IPS DF 4.7 (cell line): ENCODE measurements around the gene LIPC.

ENCODE experiments used
- DNase-seq: peaks from one replicate; pipeline ENCODE4 v3.0.0-alpha.2; 2013; ENCODE audit warnings: low spot score; ENCODE audit errors: extremely low read depth

The LIPC gene

DNA sequence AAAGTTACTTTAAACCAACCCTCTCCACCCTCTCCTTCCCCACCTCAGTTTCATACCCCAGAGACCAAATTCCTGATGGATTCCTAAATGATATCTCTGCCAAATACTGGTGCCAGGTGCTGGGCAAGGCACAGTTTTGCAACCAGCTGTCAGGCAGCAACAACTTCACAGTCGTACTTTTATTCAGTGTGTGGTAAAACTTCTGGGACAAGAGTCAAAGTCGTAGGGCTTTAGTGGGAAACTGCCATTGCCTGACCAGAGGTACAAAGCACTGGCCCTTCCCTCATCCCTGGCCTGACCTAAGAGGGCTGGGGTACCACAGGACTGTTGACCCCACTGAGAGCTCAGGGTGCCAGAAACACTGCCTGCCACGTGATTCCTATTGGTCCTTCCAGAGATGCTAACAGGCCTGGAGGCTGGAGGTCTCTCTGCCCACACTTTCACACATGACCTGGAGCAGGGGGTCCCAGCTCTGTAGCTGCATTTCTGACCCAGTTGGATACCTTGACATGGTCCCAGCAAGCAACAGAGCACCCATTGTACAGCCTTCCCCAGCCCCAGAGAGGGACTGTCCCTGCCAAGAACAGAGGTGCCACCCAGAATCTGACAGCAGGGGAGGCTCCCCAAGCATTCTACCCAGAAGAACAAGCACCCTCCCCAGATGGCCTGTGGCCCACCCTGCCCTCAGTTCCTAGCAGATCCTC is 59.9 kb downstream of the LIPC start:
- no peak for DNase-seq

DNA sequence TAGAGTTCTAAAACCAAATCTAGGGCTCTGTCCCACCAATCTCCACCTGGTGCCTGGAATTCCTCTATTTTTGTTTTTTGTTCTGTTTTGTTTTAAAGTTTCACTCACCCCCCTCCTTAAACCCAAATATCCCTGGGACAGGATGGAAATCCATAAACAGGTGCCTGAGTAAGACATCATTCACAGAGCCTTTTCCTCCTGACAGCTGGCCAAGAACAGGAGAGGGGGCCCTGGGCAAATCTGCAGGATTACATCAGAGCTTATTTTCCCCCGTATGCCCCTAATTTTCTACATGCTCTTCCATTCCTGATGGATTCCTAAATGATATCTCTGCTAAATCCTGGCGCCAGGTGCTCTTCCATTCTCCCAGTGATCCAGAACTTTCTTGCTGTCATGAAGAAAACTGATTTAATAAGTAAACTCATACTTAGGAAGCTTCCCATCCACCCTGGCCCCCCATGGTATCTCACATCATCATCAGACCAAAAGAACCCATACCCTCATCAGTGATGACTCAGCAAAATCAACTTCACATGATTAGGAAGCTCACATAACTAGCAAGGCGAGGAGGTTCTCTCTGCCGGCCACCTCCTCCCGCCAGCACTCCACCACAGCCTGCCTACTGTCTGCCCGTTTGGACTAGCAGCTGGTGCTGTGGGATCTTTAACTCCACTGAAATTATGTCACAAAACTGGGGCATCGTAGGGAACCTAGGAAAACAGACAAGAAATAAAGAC is 61.0 kb downstream of the LIPC start:
- no peak for DNase-seq

DNA sequence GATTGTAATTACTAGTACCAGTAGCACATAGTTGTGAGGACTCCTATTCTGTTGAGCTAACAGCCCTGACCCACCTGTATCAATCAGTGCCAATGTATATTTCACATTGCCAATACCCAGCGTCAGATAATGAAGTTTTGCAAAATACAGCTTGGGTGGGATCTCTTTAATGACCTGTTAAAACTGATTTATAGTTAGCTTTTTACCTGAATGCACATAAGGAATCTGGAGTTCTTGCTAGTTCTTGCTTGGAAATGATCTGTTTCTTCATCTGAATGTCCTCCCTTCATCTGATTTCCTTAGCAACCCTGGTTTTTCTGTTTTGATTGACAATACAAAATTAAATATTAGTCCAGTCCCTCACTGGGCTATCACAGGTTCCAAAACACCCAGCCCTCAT is 62.8 kb downstream of the LIPC start:
- no peak for DNase-seq

DNA sequence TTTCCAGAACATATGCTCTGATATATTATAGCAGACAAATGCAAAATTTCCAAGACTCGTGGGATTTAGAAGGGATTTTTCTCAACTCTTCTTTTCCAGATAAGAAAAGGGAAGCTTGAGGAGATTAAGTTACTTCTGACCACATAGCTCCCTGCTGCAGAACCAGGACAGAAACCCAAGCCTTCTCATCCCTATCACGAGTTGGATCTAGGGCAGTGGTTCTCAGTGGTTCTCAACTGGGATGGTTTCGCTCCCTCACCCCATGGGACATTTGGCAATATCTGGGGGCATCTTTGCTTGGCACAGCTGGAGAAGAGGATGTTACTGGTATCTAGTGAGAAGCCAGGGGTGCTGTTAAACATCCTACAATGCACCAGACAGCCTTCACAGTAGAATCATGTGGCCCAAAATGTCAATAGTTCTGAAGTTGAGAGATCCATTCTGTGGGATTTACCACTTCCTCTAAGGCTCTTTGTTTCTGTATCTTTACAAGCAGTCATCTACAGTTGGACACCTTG is 64.2 kb downstream of the LIPC start:
- no peak for DNase-seq

DNA sequence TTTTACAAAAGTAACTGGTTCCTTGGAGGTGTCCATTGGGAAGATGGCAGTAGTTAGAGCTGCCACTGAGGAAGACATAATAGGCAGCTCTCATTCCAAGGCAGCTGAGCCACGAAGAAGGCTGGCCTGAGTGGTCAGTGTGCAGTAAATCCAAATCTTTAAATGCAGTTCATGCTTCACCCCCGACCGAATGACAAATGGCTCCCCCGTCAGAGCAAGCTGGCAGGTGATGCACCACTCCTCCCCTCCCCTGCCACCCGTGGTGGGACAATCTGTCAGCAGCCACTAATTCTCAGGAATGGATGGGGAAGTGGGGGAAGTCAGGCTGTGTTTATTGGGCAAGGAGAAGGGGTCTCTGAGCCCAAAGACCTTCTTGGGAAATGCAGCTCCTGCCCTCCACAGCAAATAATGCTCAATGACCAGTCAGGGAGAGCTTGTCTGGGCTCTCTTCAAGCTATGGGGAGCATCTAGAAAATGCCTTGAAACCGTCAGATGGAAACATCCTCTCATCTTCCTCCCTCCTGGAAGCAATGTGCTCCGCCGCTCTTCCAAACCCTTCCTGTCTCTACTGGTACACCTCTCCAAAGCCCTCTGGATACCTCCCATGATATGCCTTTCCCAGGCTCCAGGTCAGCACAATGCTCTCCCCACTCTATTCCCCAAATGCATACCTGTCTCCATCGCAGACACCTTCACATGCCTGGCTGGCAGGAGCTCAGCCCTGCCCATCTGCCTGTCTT is 65.4 kb downstream of the LIPC start:
- no peak for DNase-seq

DNA sequence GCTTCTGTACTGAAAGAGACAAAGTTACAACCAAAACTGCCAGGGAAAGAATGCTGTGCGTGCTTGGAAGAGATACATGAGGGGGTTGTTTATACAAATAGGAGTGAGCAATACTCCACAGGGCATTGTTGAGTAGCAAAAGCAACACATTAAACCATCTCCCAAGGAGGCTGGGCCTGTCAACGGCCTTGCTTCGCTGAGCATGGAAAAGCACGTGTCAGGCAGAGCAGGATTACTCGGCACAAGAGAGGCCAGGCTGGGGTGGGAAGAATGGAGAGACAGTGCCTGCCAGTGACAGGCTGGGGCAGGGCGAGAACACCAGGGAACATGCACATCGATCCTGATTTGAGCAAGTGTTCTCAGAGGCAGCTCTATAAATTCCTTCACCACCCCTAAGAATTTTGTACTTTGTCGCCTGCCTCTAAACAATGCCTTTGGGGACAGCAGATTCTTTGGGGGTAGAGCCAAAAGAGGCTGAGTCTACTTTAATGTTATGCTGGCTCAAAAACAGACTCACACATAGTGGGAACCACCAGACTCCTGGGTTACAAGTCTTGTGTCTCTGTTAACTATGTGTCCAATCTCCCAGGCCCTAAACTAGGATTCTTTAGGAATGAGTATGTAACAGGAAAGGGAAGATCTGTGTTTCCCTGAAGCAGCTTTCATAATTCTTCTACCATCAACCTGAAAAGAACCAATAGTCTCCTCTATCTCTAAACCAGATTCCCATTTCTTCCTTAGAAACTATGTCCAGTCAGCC is 67.2 kb downstream of the LIPC start:
- DNase-seq = no peak

DNA sequence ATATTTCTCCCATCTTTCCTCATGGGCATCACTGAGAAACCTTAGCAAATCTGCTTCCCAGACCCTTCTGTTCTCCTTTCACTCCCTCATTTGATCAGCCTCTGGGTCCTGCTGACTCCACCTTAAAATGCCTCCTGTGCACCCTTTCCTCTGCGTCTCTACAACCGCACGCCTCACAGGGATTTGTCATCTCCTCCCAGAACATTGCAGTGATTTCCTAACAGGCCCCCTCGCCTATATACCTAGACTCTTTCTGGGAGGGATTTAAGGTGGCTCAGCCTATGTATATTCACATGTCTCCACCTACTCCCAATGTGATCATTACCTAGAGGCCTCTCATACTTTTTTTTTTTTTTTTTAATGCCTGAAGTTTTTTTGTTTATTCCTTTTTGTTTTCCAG is 69.2 kb downstream of the LIPC start:
- DNase-seq = no peak

DNA sequence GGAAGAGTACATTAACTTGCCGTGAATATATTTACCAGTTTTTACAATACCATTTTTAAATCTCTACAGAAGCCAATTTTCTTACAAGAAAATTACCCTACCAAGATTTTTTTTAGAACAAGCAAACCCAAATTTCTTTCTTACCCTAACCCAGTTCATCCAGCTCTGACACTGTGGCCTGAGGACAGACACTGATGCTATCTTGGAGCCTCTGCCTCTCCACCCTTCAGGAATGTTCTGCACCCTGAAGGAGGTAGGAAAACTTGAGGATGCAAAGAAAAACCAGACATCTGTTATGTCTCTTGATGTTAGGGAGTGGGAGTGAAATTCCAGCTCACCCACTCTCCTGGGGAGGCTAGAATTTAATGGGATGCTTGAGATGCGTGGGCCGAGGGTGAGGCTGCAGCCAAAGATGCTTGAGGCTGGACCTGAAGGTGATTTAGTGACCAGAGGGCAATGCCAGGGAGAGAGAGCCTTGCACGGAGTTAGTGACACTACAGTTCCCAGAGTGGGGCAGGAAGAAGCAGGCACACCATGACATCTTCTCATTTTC is 69.9 kb downstream of the LIPC start:
- no peak for DNase-seq

DNA sequence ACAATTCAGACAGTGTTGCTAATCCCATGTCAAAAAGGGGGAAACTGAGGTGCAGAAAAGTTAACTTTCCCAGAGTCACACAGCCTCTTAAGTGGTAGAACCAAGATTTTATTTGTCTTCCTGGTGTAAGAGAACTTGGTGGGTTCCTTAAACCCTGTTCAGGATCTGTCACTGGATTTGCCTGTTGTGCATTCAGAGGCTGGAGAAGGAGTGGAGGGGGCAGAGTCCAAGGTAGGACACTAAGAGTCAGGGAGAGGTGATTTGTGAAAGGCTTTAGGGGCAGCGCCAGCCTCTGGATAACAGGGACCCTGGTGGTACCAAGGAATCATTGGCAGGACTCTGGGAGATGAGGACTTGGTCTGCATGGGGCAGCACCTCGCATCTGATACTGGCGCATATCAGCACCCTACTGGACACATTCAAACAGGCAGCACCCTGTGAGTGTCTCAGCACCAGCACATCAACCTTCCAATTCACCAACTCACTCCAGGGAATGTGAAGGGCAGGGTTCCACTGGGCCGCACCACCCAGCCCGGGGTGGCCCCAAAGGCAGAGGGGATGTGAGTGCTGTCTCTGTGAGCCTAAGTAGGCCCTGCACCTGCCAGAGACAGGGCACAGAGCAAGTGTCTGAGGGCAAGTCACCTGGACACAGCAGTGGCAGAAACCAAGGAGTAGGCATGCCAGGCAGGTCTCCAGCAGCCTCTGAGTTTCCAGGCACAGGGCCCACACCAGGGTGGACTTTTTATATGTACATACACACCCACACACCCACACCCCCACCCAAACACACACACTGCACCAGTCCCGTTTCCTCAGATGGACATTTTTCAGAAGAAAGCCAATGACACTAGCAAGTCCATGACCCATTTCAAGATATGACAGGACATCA is 71.6 kb downstream of the LIPC start:
- no peak for DNase-seq

DNA sequence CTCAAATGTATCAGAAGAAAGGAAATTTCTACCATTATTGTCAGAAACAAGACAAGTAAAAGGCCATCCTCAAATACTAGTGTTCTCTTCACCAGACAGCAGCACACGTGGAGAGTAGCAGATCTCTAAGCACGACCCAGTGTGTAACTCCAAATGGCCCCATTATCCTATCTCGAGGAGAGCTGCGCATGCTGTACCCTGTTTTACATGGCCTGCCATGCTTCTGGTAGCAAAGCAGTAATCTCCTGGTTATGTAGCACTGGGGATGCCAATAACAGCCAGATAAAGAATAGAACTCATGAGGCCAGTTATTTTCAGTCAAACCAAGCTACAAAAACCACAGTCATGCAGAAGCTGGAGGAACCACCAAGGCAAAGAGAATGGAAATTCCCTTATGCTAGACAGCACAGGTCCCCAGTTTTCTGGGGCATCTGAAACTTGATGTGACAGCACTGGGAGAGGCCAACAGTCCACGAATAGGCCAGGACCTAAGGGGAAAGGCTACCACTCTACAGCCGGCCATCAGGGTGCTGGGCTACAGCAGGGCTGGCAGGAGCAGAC is 73.0 kb downstream of the LIPC start:
- no peak for DNase-seq

DNA sequence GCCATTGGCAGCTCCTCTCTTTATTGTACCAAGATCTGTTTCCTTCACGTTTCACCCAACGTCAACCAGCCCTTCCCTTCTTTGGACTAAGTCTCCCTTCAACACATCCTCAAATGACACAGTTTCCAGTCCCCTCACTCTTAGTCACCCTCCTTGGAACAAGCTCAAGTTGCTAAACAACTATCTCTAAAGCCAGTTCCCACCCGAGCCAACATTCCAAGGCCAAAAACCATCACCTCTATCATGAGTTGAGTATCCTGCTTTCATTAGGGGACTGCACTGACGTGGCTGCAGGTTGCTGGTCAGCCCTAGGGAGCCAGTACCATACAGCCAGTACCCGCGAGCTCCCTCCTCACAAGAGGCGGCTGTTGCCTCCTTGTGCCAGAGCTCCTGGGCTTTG is 73.8 kb downstream of the LIPC start:
- no peak for DNase-seq

DNA sequence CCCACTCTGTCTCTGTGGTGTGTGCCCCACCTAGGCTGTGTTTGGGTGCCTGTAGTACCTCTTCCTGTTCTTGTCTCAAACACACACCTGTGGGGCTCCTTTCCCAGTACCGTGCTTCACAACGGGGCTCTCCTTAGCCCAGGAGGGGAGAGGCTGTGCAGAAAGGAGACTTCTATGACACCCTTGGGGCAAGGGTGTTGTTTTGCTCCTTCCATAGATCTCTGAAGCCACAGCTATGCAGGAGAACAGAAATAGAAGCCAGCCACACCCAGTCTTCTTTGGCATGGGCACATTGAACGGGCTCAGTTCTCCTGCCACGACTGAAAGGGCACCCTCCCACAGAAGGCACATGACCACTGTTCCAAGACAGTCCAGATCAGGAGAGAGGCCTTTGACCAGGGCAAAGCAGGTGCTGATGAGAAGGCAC is 74.3 kb downstream of the LIPC start:
- DNase-seq = no peak

DNA sequence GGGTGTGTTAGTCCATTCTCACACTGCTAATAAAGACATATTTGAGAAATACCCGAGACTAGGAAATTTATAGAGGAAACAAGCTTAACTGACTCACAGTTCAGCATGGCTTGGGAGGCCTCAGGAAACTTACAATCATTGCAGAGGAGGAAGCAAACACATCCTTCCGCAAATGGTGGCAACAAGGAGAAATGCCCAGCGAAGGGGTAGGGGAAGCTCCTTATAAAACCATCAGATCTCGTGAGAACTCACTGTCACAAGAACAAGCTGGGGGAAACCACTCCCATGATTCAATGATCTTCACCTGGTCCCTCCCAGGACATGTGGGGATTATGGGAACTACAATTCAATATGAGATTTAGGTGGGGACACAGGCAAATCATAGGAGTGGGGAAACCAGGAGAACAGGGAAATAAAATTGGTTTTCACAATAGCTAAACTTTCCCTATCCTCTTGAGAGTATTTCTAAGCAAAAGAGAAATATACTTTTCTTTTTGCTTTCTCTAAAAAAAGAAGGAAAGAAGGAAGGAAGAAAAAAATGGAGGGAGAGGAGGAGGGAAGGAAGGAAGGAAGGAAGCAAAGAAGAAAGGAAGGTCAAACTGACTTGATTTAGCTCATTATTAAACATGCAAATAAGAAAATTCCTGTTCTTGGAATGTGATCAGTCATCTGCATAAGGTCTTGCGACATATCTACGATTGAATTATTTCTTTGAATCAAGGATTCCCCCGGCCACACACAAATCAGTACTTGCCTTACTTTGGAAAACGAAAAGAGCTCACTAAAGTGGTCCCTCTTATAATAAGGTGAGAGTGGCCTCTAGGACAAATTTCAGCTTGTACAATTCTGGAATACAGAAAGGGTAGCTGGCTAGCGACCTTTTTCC is 75.2 kb downstream of the LIPC start:
- DNase-seq = no peak

DNA sequence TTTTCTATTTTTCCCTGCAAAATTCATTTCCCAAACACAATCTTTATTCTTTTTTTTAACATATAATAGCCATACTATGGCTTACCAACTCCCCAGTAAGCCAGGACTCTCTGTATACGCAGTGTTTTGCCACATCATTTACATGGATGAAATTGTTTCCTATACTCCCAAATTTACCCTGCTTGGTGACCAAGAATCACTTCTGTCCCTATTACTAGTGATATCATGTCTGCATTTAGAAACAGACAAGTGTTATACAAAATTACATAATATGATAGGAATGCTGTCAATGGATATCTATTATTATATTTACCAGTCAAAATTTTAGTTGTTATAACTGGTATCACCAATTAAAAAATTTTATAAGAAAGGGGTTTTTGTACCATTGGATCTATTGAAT is 77.8 kb downstream of the LIPC start:
- DNase-seq = no peak

DNA sequence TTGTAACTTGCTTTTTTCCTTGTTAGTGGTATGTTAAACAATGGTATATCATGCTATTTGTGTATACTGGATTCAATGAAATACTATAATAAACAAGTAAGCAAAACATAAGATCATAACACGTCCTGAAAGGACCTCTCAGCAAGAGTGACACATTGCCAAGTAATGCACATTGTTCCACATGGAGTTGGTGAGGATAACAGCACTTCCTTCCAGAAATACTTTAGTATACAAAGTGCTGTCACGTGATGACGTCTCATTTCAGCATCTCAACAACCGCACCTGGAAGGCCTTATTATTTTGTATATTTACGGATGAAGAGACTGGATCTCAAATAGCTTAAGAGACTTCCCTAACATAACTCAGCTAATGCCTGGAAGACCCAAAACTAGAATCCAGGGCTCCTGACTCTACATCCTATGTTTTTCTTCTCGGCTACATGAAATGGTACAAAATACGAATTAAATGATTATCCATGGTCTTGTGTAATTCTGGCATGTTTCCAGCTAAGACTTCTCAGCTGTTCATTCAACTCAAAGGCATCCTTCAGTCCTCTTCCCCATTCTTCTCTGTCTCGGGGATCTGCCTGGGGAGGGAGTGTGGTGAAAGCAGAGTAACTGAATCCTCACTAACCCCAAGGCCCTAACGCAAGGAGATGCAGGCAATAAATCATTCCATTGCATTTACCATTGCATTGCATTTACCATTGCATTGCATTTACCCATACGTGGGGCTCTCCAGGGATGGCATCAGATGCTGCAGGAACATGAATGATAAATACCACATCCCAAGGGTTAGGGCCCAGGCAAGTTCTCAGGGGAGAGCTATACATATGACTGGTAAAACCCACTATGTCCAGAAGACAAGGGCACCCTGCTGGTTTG is 79.2 kb downstream of the LIPC start:
- no peak for DNase-seq

DNA sequence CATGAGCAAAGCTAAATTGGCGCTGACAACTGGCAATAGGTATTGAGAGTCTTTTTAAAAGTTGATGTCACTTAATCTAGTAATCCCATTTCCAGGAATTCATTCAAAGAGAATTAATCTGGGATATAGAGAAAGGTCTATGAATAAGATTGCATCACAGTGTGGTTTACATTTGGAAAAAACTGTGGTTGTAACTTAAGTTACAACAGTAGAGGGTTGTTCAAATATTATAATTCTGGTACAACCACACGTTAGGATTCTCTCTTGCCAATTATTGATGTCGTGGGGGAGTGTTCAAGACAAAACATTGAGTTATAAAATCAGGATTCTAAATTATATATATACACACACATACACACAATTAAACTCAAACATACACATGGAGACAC is 79.8 kb downstream of the LIPC start:
- DNase-seq = no peak

DNA sequence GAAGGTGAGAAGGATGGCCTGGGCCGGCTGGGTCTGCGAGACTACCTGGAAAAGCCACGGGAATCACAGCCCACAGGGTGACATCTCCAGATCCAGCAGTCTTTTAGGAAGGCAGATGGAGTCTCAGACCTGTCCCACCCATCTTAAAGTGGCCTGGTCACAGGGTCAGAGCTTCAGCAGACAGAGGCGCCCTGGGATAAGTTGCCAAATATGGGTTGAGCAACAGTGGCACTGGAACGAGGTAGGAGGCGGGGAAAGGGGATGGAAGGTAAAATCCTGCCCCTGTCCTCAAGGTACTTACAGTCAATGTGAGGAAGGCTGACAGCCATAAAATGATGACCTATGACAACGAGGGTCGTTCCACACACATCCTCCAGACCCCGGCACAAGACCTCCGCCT is 80.7 kb downstream of the LIPC start:
- no peak for DNase-seq

DNA sequence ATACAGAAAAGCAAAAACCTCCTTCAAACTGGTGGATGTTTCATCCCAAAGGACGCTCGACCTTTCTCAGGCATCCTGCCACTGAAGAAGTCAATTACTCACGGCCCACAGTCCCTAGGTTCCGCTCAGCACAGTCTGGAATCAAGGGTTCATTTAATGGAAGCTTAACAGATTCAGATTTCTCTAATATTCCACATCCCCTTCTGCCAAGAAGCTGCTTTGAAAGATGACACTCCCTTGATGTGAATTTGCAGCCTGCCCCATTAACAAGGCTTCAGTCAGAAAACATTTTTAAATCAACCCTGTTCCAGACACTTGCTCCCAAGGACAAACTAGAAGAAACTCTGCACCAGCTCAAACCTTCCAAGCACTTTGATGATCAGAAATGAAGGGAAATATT is 81.2 kb downstream of the LIPC start:
- no peak for DNase-seq
